Activated CD8-positive, alpha-beta T cell treated with anti-CD3 and anti-CD28 coated beads for 36 hours (primary cell): ENCODE measurements around the gene PDE2A. TPM values are rescaled to one million over a fixed set of nuclear protein-coding genes. Genes with fewer than 3 reads are reported as not detected.

Source experiments
- ATAC-seq: fragments of 200-7000 bp; cut with Tn5 transposase; one replicate; pipeline ENCODE4 v1.10.0; 2021; ENCODE audit warnings: mild to moderate bottlenecking, moderate library complexity
- CTCF ChIA-PET: fragments of 350-600 bp; sonication (Branson Sonifier 250); formaldehyde crosslinking; loops from one replicate; lab custom pipeline; 2021; ENCODE audit warnings: antibody characterized with exemption; lab: Charles Lee
- POLR2A ChIA-PET: fragments of 350-600 bp; sonication (Branson Sonifier 250); formaldehyde crosslinking; loops from one replicate; lab custom pipeline; 2021; ENCODE audit warnings: antibody characterized with exemption; lab: Charles Lee
- DNase-seq: peaks from one replicate; pipeline ENCODE4 v3.0.0-alpha.2; 2020
- H3K27ac Mint-ChIP-seq: one replicate; pipeline ENCODE4 v1.8.0; 2021; ENCODE audit warnings: mild to moderate bottlenecking, mixed read lengths
- H3K27me3 Mint-ChIP-seq: one replicate; pipeline ENCODE4 v1.8.0; 2021; ENCODE audit warnings: mixed read lengths
- H3K36me3 Mint-ChIP-seq: one replicate; pipeline ENCODE4 v1.8.0; 2021; ENCODE audit warnings: low read depth, mixed read lengths
- H3K4me1 Mint-ChIP-seq: one replicate; pipeline ENCODE4 v1.8.0; 2021; ENCODE audit warnings: low read depth, mixed read lengths
- H3K4me3 Mint-ChIP-seq: one replicate; pipeline ENCODE4 v1.8.0; 2021; ENCODE audit warnings: mild to moderate bottlenecking, moderate library complexity, mixed read lengths
- H3K9me3 Mint-ChIP-seq: one replicate; pipeline ENCODE4 v1.8.0; 2021; ENCODE audit warnings: mixed read lengths
- CTCF ChIP-seq: fragments of 200-600 bp; IDR thresholded peaks from one replicate; pipeline ENCODE4 v1.8.0; 2022; ENCODE audit warnings: antibody characterized with exemption, mild to moderate bottlenecking
- intact Hi-C: fragments of 100-400 bp; cut with micrococcal nuclease; formaldehyde crosslinking; loops from one replicate; pipeline ENCODE4 v1.10.0; 2022
- total RNA-seq, 2 experiments: library from RNA; stranded (reverse); gene quantifications; one replicate each; pipeline ENCODE4 v1.2.3, GENCODE V29; 2021

Gene PDE2A
- total RNA-seq, 2 experiments from 2014 or later, result 0.14 to 0.72 TPM

GRCh38 chr11:72705442-72706365, 31.5 kb upstream of the PDE2A start:
- ATAC-seq (no peak), DNase-seq (no peak)
- Mint-ChIP-seq H3K4me3 (no peak overlapping the region), H3K9me3 (no peaks in the 10 kb centered on the region), H3K36me3 (peaks cover 21% of the 10 kb centered on the region), H3K27ac (no peak overlapping the region), H3K4me1 (no peaks in the 10 kb centered on the region), H3K27me3 (no peaks in the 10 kb centered on the region)
- ChIA-PET POLR2A (no interaction called here), CTCF (no interaction called here)
- TF ChIP-seq CTCF, result no peak
- intact Hi-C loops, result no loop called here

- no peaks in the 10 kb centered on the region for H3K27me3 Mint-ChIP-seq
- POLR2A ChIA-PET, result interaction anchor here (1.2 kb wide), 1 partner anchor 16 kb away, joined by 3 read pairs; no protein-coding TSS in a partner anchor
- TF ChIP-seq CTCF, result no peak
- no peak for DNase-seq
- peaks cover 20% of the 10 kb centered on the region for H3K36me3 Mint-ChIP-seq
- H3K4me1 Mint-ChIP-seq, result no peaks in the 10 kb centered on the region
- H3K9me3 Mint-ChIP-seq, result no peaks in the 10 kb centered on the region
- CTCF ChIA-PET, result no interaction called here
- ATAC-seq, result no peak
- intact Hi-C loops, result no loop called here
- H3K4me3 Mint-ChIP-seq, result no peak overlapping the region
- no peak overlapping the region for H3K27ac Mint-ChIP-seq
Measured at GRCh38 chr11:72704783-72705265, 30.6 kb upstream of the PDE2A start.

GRCh38 chr11:72704028-72704782, 30.0 kb upstream of the PDE2A start:
- ChIA-PET POLR2A (interaction anchor here (1.2 kb wide), 1 partner anchor 16 kb away, joined by 3 read pairs; no protein-coding TSS in a partner anchor), CTCF (no interaction called here)
- Mint-ChIP-seq H3K27me3 (no peaks in the 10 kb centered on the region), H3K9me3 (no peaks in the 10 kb centered on the region), H3K27ac (no peak overlapping the region), H3K36me3 (peaks cover 19% of the 10 kb centered on the region), H3K4me3 (no peak overlapping the region), H3K4me1 (no peaks in the 10 kb centered on the region)
- intact Hi-C loops, result no loop called here
- ATAC-seq (no peak), DNase-seq (no peak)
- TF ChIP-seq CTCF, result no peak

- ChIA-PET POLR2A (interaction anchor here (1.2 to 1.5 kb wide), 2 partner anchors 15 kb away, joined by 3 read pairs; no protein-coding TSS in a partner anchor), CTCF (interaction anchor here (0.9 kb wide), 1 partner anchor 19 kb away, joined by 3 read pairs; no protein-coding TSS in a partner anchor)
Measured at GRCh38 chr11:72703267-72704008, 29.2 kb upstream of the PDE2A start.

More at GRCh38 chr11:72703267-72704008, 29.2 kb upstream of the PDE2A start:
- intact Hi-C loops, result no loop called here
- Mint-ChIP-seq H3K27me3 (no peaks in the 10 kb centered on the region), H3K4me3 (no peak overlapping the region), H3K36me3 (peaks cover 17% of the 10 kb centered on the region), H3K9me3 (no peaks in the 10 kb centered on the region), H3K4me1 (no peaks in the 10 kb centered on the region), H3K27ac (no peak overlapping the region)
- DNase-seq, result no peak
- ATAC-seq, result no peak
- no peak for TF ChIP-seq CTCF
